ENCODE data around the gene KLHL14. TPM values are rescaled to one million over a fixed set of nuclear protein-coding genes. Genes with fewer than 3 reads are reported as not detected.

The KLHL14 gene
- total RNA-seq, 1 experiment from 2014 or later, result not detected

DNA sequence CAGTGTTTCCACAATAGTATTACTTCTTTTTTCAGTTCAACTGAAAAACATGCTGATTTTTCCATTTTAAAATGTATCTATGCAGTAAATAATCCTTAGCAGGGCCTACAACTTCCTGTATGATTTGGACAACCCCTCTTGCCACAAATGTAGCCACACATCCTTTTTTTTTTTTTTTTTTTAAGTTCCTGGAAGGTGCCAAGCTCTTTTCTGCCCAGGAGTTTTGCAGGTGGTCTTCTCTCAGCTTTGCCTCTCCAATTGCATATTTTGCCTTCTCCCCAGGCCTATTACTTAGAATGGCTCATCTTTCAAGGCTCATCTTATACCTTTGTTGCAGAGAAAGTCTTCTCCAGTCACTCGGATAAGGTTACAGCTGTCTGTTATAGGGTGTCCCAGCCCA is 11.6 kb downstream of the KLHL14 start:
- H3K4me3 ChIP-seq (replicated peaks in 1 of 2; ENCODE audit: low read depth in 1 of 2, low read length in 2 of 2), result no peak overlapping the region
- ChIA-PET CTCF (no interaction called here), POLR2A (no interaction called here), RAD21 (ENCODE audit: low non-redundant PET in 1 of 2, low total read pairs in 2 of 2, uncharacterized antibody in 2 of 2, unreplicated experiment in 2 of 2) (no interaction called here)
- no peaks in the 10 kb centered on the region for H3K9me3 ChIP-seq (ENCODE audit: control insufficient read depth in 1 of 2, insufficient read depth in 1 of 2, low read depth in 1 of 2, low read length in 2 of 2)
- no peak for DNase-seq (ENCODE audit: low read depth, low spot score)
- H3K27ac ChIP-seq (ENCODE audit: low read depth, low read length), result no peak overlapping the region
- BruUV-seq (replicated peaks), result no TSS peak
- H3K4me2 ChIP-seq (ENCODE audit: low read length), result no peak overlapping the region
- no peaks in the 10 kb centered on the region for H3K4me1 ChIP-seq (ENCODE audit: control insufficient read depth in 1 of 2, insufficient read depth in 2 of 2, low read length in 2 of 2)
- no peaks in the 10 kb centered on the region for H4K20me1 ChIP-seq (ENCODE audit: insufficient read depth)
- no peaks in the 10 kb centered on the region for H3K36me3 ChIP-seq (ENCODE audit: control insufficient read depth in 1 of 2, insufficient read depth in 2 of 2, low read length in 2 of 2)
- ATAC-seq, result no peak
- no peaks in the 10 kb centered on the region for H3K9me2 ChIP-seq (ENCODE audit: insufficient read depth)
- no peaks in the 10 kb centered on the region for H3K27me3 ChIP-seq (ENCODE audit: insufficient read depth, low read length)
- TF ChIP-seq POLR2A (IDR thresholded peaks at IDR 0.05; ENCODE audit: borderline replicate concordance, extremely low read depth, insufficient read depth, insufficient read length) (no peak), ZNF274 (IDR thresholded peaks at IDR 0.05; ENCODE audit: low read depth, low read length) (no peak), CEBPB (IDR thresholded peaks at IDR 0.05; ENCODE audit: low read depth) (no peak), CBX3 (IDR thresholded peaks at IDR 0.05; ENCODE audit: low read depth) (no peak)
- TF ChIP-seq, protein P1, sequence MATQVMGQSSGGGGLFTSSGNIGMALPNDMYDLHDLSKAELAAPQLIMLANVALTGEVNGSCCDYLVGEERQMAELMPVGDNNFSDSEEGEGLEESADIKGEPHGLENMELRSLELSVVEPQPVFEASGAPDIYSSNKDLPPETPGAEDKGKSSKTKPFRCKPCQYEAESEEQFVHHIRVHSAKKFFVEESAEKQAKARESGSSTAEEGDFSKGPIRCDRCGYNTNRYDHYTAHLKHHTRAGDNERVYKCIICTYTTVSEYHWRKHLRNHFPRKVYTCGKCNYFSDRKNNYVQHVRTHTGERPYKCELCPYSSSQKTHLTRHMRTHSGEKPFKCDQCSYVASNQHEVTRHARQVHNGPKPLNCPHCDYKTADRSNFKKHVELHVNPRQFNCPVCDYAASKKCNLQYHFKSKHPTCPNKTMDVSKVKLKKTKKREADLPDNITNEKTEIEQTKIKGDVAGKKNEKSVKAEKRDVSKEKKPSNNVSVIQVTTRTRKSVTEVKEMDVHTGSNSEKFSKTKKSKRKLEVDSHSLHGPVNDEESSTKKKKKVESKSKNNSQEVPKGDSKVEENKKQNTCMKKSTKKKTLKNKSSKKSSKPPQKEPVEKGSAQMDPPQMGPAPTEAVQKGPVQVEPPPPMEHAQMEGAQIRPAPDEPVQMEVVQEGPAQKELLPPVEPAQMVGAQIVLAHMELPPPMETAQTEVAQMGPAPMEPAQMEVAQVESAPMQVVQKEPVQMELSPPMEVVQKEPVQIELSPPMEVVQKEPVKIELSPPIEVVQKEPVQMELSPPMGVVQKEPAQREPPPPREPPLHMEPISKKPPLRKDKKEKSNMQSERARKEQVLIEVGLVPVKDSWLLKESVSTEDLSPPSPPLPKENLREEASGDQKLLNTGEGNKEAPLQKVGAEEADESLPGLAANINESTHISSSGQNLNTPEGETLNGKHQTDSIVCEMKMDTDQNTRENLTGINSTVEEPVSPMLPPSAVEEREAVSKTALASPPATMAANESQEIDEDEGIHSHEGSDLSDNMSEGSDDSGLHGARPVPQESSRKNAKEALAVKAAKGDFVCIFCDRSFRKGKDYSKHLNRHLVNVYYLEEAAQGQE (IDR thresholded peaks at IDR 0.05; ENCODE audit: low read depth), result no peak
- TF ChIP-seq, protein P2, sequence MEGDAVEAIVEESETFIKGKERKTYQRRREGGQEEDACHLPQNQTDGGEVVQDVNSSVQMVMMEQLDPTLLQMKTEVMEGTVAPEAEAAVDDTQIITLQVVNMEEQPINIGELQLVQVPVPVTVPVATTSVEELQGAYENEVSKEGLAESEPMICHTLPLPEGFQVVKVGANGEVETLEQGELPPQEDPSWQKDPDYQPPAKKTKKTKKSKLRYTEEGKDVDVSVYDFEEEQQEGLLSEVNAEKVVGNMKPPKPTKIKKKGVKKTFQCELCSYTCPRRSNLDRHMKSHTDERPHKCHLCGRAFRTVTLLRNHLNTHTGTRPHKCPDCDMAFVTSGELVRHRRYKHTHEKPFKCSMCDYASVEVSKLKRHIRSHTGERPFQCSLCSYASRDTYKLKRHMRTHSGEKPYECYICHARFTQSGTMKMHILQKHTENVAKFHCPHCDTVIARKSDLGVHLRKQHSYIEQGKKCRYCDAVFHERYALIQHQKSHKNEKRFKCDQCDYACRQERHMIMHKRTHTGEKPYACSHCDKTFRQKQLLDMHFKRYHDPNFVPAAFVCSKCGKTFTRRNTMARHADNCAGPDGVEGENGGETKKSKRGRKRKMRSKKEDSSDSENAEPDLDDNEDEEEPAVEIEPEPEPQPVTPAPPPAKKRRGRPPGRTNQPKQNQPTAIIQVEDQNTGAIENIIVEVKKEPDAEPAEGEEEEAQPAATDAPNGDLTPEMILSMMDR (IDR thresholded peaks at IDR 0.05 in 2 of 3, conservative IDR thresholded peaks at IDR 0.05 in 1 of 3; ENCODE audit: borderline replicate concordance in 1 of 3, insufficient read depth in 1 of 3, low read depth in 2 of 3, low read length in 2 of 3), result no peak
- intact Hi-C loops (cut with micrococcal nuclease), result no loop called here
- H3K79me2 ChIP-seq (ENCODE audit: insufficient read depth, low read length), result no peaks in the 10 kb centered on the region
- H3K9ac ChIP-seq (ENCODE audit: low read length), result no peak overlapping the region
- no peak overlapping the region for H2AFZ ChIP-seq (ENCODE audit: low read depth, low read length, poor library complexity, severe bottlenecking)
